ENCODE data around the gene PDHB.

The PDHB gene

DNA sequence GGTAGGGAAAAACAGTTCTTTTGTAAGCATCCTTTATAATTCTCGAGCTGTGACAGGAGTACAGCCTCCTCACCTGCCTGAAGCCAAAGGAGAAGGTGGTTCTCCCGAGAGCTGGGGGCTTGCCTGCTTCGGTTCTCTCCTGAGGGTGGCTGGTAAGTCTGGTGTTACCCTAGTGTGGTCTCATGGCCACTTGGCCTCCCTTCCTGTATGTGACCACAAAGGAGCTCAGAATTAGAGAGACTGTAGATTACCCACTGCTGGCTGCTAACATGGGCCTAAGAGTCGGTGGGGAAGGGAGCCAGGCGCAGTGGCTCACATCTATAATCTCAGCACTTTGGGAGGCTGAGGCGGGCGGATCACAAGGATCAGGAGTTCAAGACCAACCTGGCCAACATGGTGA is 12.6 kb downstream of the PDHB start:
- H3K36me3 ChIP-seq (ENCODE audit: control insufficient read depth in 2 of 2, insufficient read depth in 2 of 2, low read length in 2 of 2) = peaks cover 23 to 36% of the 10 kb centered on the region in 2 donors
- no peak overlapping the region for H3K4me3 ChIP-seq (ENCODE audit: low read length in 2 of 2)
- H3K4me1 ChIP-seq (ENCODE audit: control insufficient read depth in 2 of 2, insufficient read depth in 2 of 2, low read length in 2 of 2) = peaks cover 7 to 11% of the 10 kb centered on the region in 2 donors
- H3K9ac ChIP-seq (ENCODE audit: low read depth in 1 of 2, low read length in 2 of 2) = no peak overlapping the region
- no peaks in the 10 kb centered on the region for H3K9me3 ChIP-seq (ENCODE audit: control insufficient read depth in 2 of 2, low read length in 2 of 2)
- peak overlapping the region in 1 of 2 donors; percentile 5 for H3K27ac ChIP-seq (ENCODE audit: low read depth in 2 of 2, low read length in 2 of 2)
- H3K27me3 ChIP-seq (ENCODE audit: control insufficient read depth in 2 of 2, insufficient read depth in 2 of 2, low read length in 2 of 2) = no peaks in the 10 kb centered on the region

DNA sequence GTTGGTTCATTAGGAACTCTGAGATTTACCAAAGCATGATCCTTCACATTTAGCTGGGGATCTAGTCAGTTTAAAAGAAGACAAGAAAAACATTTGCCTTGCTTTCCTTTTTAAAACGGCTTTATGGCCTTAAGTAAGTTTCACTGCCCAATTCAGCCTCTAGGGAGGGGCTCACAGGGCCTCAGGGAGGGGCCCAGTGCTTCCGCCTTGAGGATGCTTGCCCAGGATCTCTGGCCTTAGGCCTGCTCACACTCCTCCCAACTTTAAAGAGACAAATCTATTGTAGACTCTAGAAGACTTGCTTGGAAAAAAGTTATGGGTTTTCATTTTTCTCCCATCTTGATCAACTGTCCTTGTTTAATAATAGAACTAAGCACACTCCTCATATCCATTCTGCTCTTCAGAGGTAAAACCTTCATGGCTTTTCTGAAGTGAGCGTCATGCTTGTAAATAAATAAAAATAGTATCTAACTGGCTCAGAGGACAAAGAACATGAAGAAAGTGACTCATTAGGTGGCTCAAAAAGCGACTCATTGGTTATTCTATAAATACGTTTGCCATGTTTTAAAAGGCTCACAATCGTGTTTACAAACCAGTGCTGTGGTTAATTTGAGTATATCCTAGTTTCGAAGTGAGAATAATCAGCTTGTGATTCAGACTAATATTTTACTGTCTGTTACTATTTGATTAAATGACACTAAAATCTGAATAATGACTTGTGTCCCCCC is 13.7 kb downstream of the PDHB start:
- Histone ChIP-seq H3K27ac (ENCODE audit: low read depth in 2 of 2, low read length in 2 of 2) (peak overlapping the region; percentile 71 to 72), H3K27me3 (ENCODE audit: control insufficient read depth in 2 of 2, insufficient read depth in 2 of 2, low read length in 2 of 2) (no peaks in the 10 kb centered on the region), H3K9me3 (ENCODE audit: control insufficient read depth in 2 of 2, low read length in 2 of 2) (no peaks in the 10 kb centered on the region), H3K4me3 (ENCODE audit: low read length in 2 of 2) (peak overlapping the region in 1 of 2 donors; percentile 22), H3K4me1 (ENCODE audit: control insufficient read depth in 2 of 2, insufficient read depth in 2 of 2, low read length in 2 of 2) (peaks cover 7 to 11% of the 10 kb centered on the region in 2 donors), H3K9ac (ENCODE audit: low read depth in 1 of 2, low read length in 2 of 2) (peak overlapping the region in 1 of 2 donors; percentile 35), H3K36me3 (ENCODE audit: control insufficient read depth in 2 of 2, insufficient read depth in 2 of 2, low read length in 2 of 2) (peaks cover 20 to 29% of the 10 kb centered on the region in 2 donors)

DNA sequence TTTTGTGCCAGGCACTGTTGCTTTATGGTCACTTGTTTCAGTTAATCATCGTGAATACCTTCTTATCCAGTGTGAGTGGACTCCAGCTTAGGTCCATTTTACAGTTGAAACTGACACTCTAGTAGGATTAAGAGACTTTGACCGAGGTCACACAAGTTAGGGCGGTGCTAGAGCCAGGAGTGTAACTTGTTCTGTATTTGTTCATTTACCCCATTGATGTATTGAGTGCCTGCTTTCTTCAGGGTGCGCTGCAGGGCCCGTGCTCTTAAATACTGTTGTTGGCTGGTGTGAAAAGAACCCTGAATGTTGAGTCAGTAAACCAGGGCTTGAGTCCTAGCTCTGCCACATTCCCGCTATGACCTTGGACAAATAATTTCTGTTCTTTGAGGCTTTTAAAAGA is 15.4 kb downstream of the PDHB start:
- Histone ChIP-seq H3K27me3 (ENCODE audit: control insufficient read depth in 2 of 2, insufficient read depth in 2 of 2, low read length in 2 of 2) (no peaks in the 10 kb centered on the region), H3K4me1 (ENCODE audit: control insufficient read depth in 2 of 2, insufficient read depth in 2 of 2, low read length in 2 of 2) (peaks cover 7 to 11% of the 10 kb centered on the region in 2 donors), H3K4me3 (ENCODE audit: low read length in 2 of 2) (no peak overlapping the region), H3K9me3 (ENCODE audit: control insufficient read depth in 2 of 2, low read length in 2 of 2) (no peaks in the 10 kb centered on the region), H3K27ac (ENCODE audit: low read depth in 2 of 2, low read length in 2 of 2) (no peak overlapping the region), H3K9ac (ENCODE audit: low read depth in 1 of 2, low read length in 2 of 2) (no peak overlapping the region), H3K36me3 (ENCODE audit: control insufficient read depth in 2 of 2, insufficient read depth in 2 of 2, low read length in 2 of 2) (peaks cover 6 to 13% of the 10 kb centered on the region in 2 donors)

DNA sequence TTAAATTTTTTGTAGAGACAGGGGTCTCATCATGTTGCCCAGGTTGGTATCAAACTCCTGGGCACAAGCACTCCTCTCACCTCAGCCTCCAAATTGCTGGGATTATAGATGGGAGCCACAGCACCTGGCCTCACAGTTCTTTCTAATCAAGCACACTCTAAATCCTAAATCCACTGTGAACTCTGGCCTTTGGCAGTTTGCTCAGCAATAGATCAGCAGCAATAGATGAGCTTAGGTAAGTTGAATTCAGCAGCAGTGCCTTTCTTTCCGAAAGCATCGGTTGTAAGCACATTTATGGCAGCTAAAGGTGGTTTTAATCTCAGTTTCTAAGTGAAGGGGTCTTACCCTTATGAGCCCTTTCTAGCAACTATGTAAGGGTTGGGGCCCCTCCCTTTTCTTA is 16.6 kb downstream of the PDHB start:
- Histone ChIP-seq H3K4me1 (ENCODE audit: control insufficient read depth in 2 of 2, insufficient read depth in 2 of 2, low read length in 2 of 2) (peaks cover 7 to 11% of the 10 kb centered on the region in 2 donors), H3K9ac (ENCODE audit: low read depth in 1 of 2, low read length in 2 of 2) (no peak overlapping the region), H3K36me3 (ENCODE audit: control insufficient read depth in 2 of 2, insufficient read depth in 2 of 2, low read length in 2 of 2) (peaks cover 9 to 11% of the 10 kb centered on the region in 2 donors), H3K27me3 (ENCODE audit: control insufficient read depth in 2 of 2, insufficient read depth in 2 of 2, low read length in 2 of 2) (no peaks in the 10 kb centered on the region), H3K27ac (ENCODE audit: low read depth in 2 of 2, low read length in 2 of 2) (no peak overlapping the region), H3K4me3 (ENCODE audit: low read length in 2 of 2) (no peak overlapping the region), H3K9me3 (ENCODE audit: control insufficient read depth in 2 of 2, low read length in 2 of 2) (no peaks in the 10 kb centered on the region)

GRCh38 chr3:58416191-58416590 is 17.4 kb downstream of the PDHB start:
- H3K4me3 ChIP-seq (ENCODE audit: low read length in 2 of 2) = no peak overlapping the region
- no peaks in the 10 kb centered on the region for H3K9me3 ChIP-seq (ENCODE audit: control insufficient read depth in 2 of 2, low read length in 2 of 2)
- peaks cover 7 to 11% of the 10 kb centered on the region in 2 donors for H3K4me1 ChIP-seq (ENCODE audit: control insufficient read depth in 2 of 2, insufficient read depth in 2 of 2, low read length in 2 of 2)
- H3K27ac ChIP-seq (ENCODE audit: low read depth in 2 of 2, low read length in 2 of 2) = no peak overlapping the region
- H3K9ac ChIP-seq (ENCODE audit: low read depth in 1 of 2, low read length in 2 of 2) = no peak overlapping the region
- peaks cover 4 to 13% of the 10 kb centered on the region in 2 donors for H3K36me3 ChIP-seq (ENCODE audit: control insufficient read depth in 2 of 2, insufficient read depth in 2 of 2, low read length in 2 of 2)
- no peaks in the 10 kb centered on the region for H3K27me3 ChIP-seq (ENCODE audit: control insufficient read depth in 2 of 2, insufficient read depth in 2 of 2, low read length in 2 of 2)

DNA sequence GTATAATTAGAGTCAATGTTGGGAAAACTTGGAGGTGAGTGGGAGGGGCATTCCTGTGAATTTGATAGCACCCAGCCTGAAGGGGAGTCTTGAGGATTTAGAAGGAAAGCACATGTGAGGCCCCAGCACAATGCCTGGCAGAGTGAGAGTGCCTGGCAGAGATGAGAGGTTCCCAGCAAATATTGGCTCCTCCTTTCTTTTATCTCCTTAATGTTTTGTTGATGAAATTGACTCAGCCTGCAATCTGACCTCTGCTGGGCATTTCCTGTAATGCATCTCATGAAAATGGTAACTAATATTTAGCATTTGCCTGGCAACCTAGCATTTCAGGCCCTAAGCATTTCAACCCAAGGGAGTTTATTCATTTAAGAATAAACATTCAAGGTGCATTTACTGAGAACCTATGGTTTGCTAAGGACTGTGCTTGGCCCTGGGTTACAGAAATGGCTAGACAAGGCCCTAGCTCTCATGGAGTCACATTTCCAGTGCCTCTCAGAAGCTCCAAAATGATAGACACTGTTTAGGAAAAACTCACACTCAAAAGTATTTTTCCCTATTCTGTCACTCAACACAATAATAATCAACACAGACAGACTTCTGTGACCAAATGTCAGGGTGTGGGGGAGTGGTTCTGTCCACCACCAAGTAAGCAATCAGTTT is 19.0 kb downstream of the PDHB start:
- no peaks in the 10 kb centered on the region for H3K9me3 ChIP-seq (ENCODE audit: control insufficient read depth in 2 of 2, low read length in 2 of 2)
- peaks cover 16 to 24% of the 10 kb centered on the region in 2 donors for H3K36me3 ChIP-seq (ENCODE audit: control insufficient read depth in 2 of 2, insufficient read depth in 2 of 2, low read length in 2 of 2)
- no peak overlapping the region for H3K4me3 ChIP-seq (ENCODE audit: low read length in 2 of 2)
- peaks cover 3 to 10% of the 10 kb centered on the region in 2 donors for H3K4me1 ChIP-seq (ENCODE audit: control insufficient read depth in 2 of 2, insufficient read depth in 2 of 2, low read length in 2 of 2)
- H3K27me3 ChIP-seq (ENCODE audit: control insufficient read depth in 2 of 2, insufficient read depth in 2 of 2, low read length in 2 of 2) = no peaks in the 10 kb centered on the region
- no peak overlapping the region for H3K9ac ChIP-seq (ENCODE audit: low read depth in 1 of 2, low read length in 2 of 2)
- no peak overlapping the region for H3K27ac ChIP-seq (ENCODE audit: low read depth in 2 of 2, low read length in 2 of 2)

DNA sequence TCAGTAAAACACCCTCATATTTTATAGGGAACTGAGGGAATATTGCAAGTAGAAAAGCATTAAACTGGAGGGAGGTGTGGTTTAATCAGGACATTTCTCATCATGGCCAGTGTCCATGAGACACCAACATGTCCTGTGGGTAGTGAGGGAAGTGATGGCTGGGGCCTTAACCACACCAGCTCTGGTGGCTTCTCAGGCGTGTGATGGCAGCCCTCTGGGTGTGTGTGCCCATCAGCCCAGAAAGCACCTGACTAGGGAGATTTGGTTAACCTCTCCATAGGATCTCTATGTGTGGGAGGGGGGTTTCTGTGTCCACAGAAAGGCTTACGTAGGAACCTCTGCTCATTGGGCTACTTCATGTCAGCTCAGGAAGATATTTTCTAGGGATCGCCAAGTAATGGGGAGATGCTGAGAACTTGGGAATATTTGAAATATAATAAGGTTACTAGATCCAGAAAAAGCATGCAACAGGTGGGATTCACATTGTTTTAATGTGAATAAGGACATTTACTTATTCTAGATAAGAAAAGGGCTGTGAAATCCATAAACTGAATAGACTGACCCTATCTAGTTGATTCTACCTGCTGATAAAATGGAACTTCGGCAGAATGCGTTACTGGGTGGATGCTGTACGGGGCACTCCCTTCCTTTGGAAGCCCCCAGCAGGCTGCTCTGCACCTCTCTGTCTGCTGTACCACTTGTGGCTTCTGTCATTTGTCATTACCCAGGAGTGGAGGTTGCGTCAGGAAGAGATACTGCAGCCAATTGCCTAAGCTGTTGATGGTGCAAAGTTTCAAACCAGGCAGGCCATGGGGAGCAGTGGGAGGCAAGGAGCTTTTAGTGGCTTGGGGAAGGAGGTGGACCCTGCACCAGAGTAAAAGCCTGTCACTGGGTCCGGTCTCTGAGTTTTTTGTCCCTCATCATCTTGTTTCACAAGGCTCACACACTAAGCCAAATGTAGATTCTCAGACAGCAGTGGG is 21.5 kb downstream of the PDHB start:
- Histone ChIP-seq H3K4me3 (ENCODE audit: low read length in 2 of 2) (no peak overlapping the region), H3K9me3 (ENCODE audit: control insufficient read depth in 2 of 2, low read length in 2 of 2) (no peaks in the 10 kb centered on the region), H3K27ac (ENCODE audit: low read depth in 2 of 2, low read length in 2 of 2) (no peak overlapping the region), H3K36me3 (ENCODE audit: control insufficient read depth in 2 of 2, insufficient read depth in 2 of 2, low read length in 2 of 2) (peaks cover 21 to 31% of the 10 kb centered on the region in 2 donors), H3K4me1 (ENCODE audit: control insufficient read depth in 2 of 2, insufficient read depth in 2 of 2, low read length in 2 of 2) (no peaks in the 10 kb centered on the region), H3K9ac (ENCODE audit: low read depth in 1 of 2, low read length in 2 of 2) (no peak overlapping the region), H3K27me3 (ENCODE audit: control insufficient read depth in 2 of 2, insufficient read depth in 2 of 2, low read length in 2 of 2) (no peaks in the 10 kb centered on the region)

DNA sequence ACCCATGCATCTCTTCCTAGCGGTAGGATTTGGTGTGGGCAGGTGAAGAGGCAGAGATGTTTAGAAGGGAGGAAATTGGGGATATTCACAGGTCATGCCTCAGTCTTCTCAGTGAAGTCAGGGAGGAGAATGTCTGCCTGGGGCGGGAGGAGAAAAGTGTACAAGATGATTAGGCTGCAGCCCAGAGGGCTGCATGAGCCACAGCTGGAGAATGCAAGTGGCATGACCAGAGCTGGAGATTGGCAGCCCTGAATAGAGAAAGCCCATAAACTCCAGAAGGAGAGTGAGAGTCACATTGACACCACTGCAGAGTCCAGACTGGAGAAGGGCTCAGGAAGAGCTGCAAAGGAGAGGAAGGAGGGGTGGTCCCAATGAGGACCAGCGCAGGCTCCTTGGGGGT is 22.6 kb downstream of the PDHB start:
- H3K9ac ChIP-seq (ENCODE audit: low read depth in 1 of 2, low read length in 2 of 2) = no peak overlapping the region
- no peaks in the 10 kb centered on the region for H3K9me3 ChIP-seq (ENCODE audit: control insufficient read depth in 2 of 2, low read length in 2 of 2)
- H3K4me3 ChIP-seq (ENCODE audit: low read length in 2 of 2) = no peak overlapping the region
- H3K27ac ChIP-seq (ENCODE audit: low read depth in 2 of 2, low read length in 2 of 2) = no peak overlapping the region
- no peaks in the 10 kb centered on the region for H3K27me3 ChIP-seq (ENCODE audit: control insufficient read depth in 2 of 2, insufficient read depth in 2 of 2, low read length in 2 of 2)
- H3K4me1 ChIP-seq (ENCODE audit: control insufficient read depth in 2 of 2, insufficient read depth in 2 of 2, low read length in 2 of 2) = no peaks in the 10 kb centered on the region
- peaks cover 21 to 31% of the 10 kb centered on the region in 2 donors for H3K36me3 ChIP-seq (ENCODE audit: control insufficient read depth in 2 of 2, insufficient read depth in 2 of 2, low read length in 2 of 2)

DNA sequence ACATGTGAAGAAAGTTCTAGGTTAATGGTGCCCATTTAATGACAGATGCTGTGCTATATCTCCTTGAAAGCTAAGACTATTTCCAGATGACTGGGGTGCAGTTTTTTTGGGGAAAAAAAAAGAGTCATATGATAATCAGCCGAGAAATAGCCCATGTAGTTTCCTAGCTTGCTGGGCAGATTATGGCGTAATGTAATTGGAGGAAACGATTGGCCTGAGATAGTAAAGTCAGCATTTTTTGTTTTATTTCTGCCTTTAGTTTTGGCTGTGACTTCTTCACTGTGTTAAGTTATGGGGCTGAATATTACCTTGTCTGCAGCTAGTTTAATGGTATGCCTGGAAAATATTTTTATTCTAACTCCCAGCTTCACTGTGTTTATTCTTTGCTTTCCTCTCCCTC is 24.0 kb downstream of the PDHB start:
- Histone ChIP-seq H3K9ac (ENCODE audit: low read depth in 1 of 2, low read length in 2 of 2) (no peak overlapping the region), H3K27me3 (ENCODE audit: control insufficient read depth in 2 of 2, insufficient read depth in 2 of 2, low read length in 2 of 2) (no peaks in the 10 kb centered on the region), H3K36me3 (ENCODE audit: control insufficient read depth in 2 of 2, insufficient read depth in 2 of 2, low read length in 2 of 2) (peaks cover 21 to 31% of the 10 kb centered on the region in 2 donors), H3K4me1 (ENCODE audit: control insufficient read depth in 2 of 2, insufficient read depth in 2 of 2, low read length in 2 of 2) (no peaks in the 10 kb centered on the region), H3K4me3 (ENCODE audit: low read length in 2 of 2) (no peak overlapping the region), H3K27ac (ENCODE audit: low read depth in 2 of 2, low read length in 2 of 2) (no peak overlapping the region), H3K9me3 (ENCODE audit: control insufficient read depth in 2 of 2, low read length in 2 of 2) (no peaks in the 10 kb centered on the region)

Data from mucosa of rectum (tissue), 2 donors.